HEK293T (cell line): ENCODE results near the gene KIAA1614.

Source experiments
- CTCF ChIA-PET: fragments of 350-600 bp; formaldehyde crosslinking; extraction: SDS; loops from one replicate; lab custom pipeline; 2021; ENCODE audit warnings: antibody characterized with exemption, inconsistent platforms; lab: Yijun Ruan, JAX
- POLR2A ChIA-PET: fragments of 350-600 bp; formaldehyde crosslinking; extraction: SDS; loops from one replicate; lab custom pipeline; 2020; ENCODE audit warnings: antibody characterized with exemption, inconsistent platforms; lab: Yijun Ruan, JAX
- DNase-seq: peaks from one replicate; pipeline ENCODE4 v3.0.0; 2012; ENCODE audit warnings: mixed read lengths; ENCODE audit errors: extremely low spot score
- ARNT ChIP-seq: fragments of 450-650 bp; IDR thresholded peaks from 2 replicates; pipeline ENCODE4 v1.6.1; 2017; ENCODE audit warnings: mild to moderate bottlenecking
- BHLHE40 ChIP-seq: fragments of 450-650 bp; IDR thresholded peaks from 2 replicates; pipeline ENCODE4 v1.6.1; 2016; ENCODE audit warnings: mild to moderate bottlenecking, moderate library complexity, borderline replicate concordance
- CTBP1 ChIP-seq: fragments of 450-650 bp; IDR thresholded peaks from 2 replicates; pipeline ENCODE4 v1.6.1; 2016; ENCODE audit warnings: borderline replicate concordance
- ELF4 ChIP-seq: fragments of 450-650 bp; IDR thresholded peaks from 2 replicates; pipeline ENCODE4 v1.6.1; 2017; ENCODE audit warnings: antibody characterized with exemption
- FOXA1 ChIP-seq: fragments of 450-650 bp; IDR thresholded peaks from 2 replicates; pipeline ENCODE4 v1.6.1; 2016; ENCODE audit warnings: mild to moderate bottlenecking
- FOXK2 ChIP-seq: fragments of 450-650 bp; IDR thresholded peaks from 2 replicates; pipeline ENCODE4 v1.6.1; 2016; ENCODE audit warnings: mild to moderate bottlenecking
- FOXM1 ChIP-seq: fragments of 450-650 bp; IDR thresholded peaks from 2 replicates; pipeline ENCODE4 v1.6.1; 2017; ENCODE audit warnings: mild to moderate bottlenecking, borderline replicate concordance
- HDGF ChIP-seq: fragments of 450-650 bp; IDR thresholded peaks from 2 replicates; pipeline ENCODE4 v1.6.1; 2017; ENCODE audit warnings: antibody characterized with exemption, borderline replicate concordance
- L3MBTL2 ChIP-seq: fragments of 450-650 bp; conservative IDR thresholded peaks from 2 replicates; pipeline ENCODE4 v1.6.1; 2016; ENCODE audit warnings: mild to moderate bottlenecking
- LEF1 ChIP-seq: fragments of 450-650 bp; IDR thresholded peaks from 2 replicates; pipeline ENCODE4 v1.6.1; 2017; ENCODE audit warnings: mild to moderate bottlenecking, borderline replicate concordance
- NFRKB ChIP-seq: fragments of 450-650 bp; IDR thresholded peaks from 2 replicates; pipeline ENCODE4 v1.6.1; 2016; ENCODE audit warnings: mild to moderate bottlenecking, moderate library complexity
- PKNOX1 ChIP-seq: fragments of 450-650 bp; IDR thresholded peaks from 2 replicates; pipeline ENCODE4 v1.6.1; 2016
- SP1 ChIP-seq: fragments of 450-650 bp; IDR thresholded peaks from 2 replicates; pipeline ENCODE4 v1.6.1; 2017
- SUZ12 ChIP-seq: fragments of 450-650 bp; IDR thresholded peaks from 2 replicates; pipeline ENCODE4 v1.6.1; 2016; ENCODE audit warnings: mild to moderate bottlenecking
- TARDBP ChIP-seq: fragments of 450-650 bp; IDR thresholded peaks from 2 replicates; pipeline ENCODE4 v1.6.1; 2016
- ZNF384 ChIP-seq: fragments of 450-650 bp; IDR thresholded peaks from 2 replicates; pipeline ENCODE4 v1.6.1; 2016

The KIAA1614 gene

GRCh38 chr1:180906511-180906910, 6.2 kb upstream of the KIAA1614 start:
- no peak for TF ChIP-seq FOXA1
- no peak for TF ChIP-seq L3MBTL2
- no peak for TF ChIP-seq ELF4
- no peak for TF ChIP-seq PKNOX1
- no peak for TF ChIP-seq ARNT
- TF ChIP-seq ZNF384, result no peak
- no peak for TF ChIP-seq HDGF
- no peak for TF ChIP-seq NFRKB
- TF ChIP-seq SP1, result no peak
- no peak for TF ChIP-seq BHLHE40
- TF ChIP-seq CTBP1, result no peak
- TF ChIP-seq SUZ12, result no peak
- no peak for TF ChIP-seq FOXK2
- no peak for TF ChIP-seq TARDBP

GRCh38 chr1:180907313-180908055, 5.2 kb upstream of the KIAA1614 start:
- DNase-seq, result no peak
- TF ChIP-seq FOXK2, result no peak
- TF ChIP-seq PKNOX1, result no peak
- no peak for TF ChIP-seq CTBP1
- TF ChIP-seq FOXA1, result no peak
- TF ChIP-seq BHLHE40, result no peak
- POLR2A ChIA-PET, result no interaction called here
- CTCF ChIA-PET, result no interaction called here

More at GRCh38 chr1:180906511-180906910, 6.2 kb upstream of the KIAA1614 start:
- no peak for DNase-seq
- CTCF ChIA-PET, result no interaction called here
- POLR2A ChIA-PET, result no interaction called here

- ChIA-PET POLR2A (no interaction called here), CTCF (no interaction called here)
- DNase-seq, result no peak
- TF ChIP-seq CTBP1 (no peak), FOXA1 (no peak), BHLHE40 (no peak), HDGF (no peak), ARNT (no peak), FOXM1 (no peak), TARDBP (no peak), L3MBTL2 (no peak), NFRKB (no peak), ZNF384 (no peak), ELF4 (no peak), LEF1 (no peak), FOXK2 (no peak), SUZ12 (no peak)
Measured at GRCh38 chr1:180908074-180908765, 4.5 kb upstream of the KIAA1614 start.

- no peak for TF ChIP-seq BHLHE40
- no peak for TF ChIP-seq ARNT
- no peak for TF ChIP-seq HDGF
- no peak for TF ChIP-seq PKNOX1
- no peak for TF ChIP-seq CTBP1
- no peak for TF ChIP-seq ELF4
- TF ChIP-seq ZNF384, result no peak
- TF ChIP-seq TARDBP, result no peak
- TF ChIP-seq FOXK2, result no peak
- TF ChIP-seq FOXA1, result no peak
- no peak for TF ChIP-seq FOXM1
- no peak for TF ChIP-seq SUZ12
- DNase-seq, result no peak
- POLR2A ChIA-PET, result no interaction called here
- CTCF ChIA-PET, result no interaction called here
Measured at GRCh38 chr1:180909005-180909414, 3.7 kb upstream of the KIAA1614 start.

GRCh38 chr1:180909462-180909976, 3.2 kb upstream of the KIAA1614 start:
- POLR2A ChIA-PET, result no interaction called here

More at GRCh38 chr1:180909462-180909976, 3.2 kb upstream of the KIAA1614 start:
- no peak for DNase-seq
- no peak for TF ChIP-seq HDGF
- TF ChIP-seq CTBP1, result no peak
- no peak for TF ChIP-seq TARDBP
- TF ChIP-seq SUZ12, result no peak
- no peak for TF ChIP-seq NFRKB
- TF ChIP-seq PKNOX1, result no peak
- no peak for TF ChIP-seq LEF1
- no peak for TF ChIP-seq FOXA1
- TF ChIP-seq L3MBTL2, result no peak
- no peak for TF ChIP-seq ELF4
- no peak for TF ChIP-seq ARNT
- TF ChIP-seq BHLHE40, result no peak
- CTCF ChIA-PET, result interaction anchor here (0.6 kb wide), 1 partner anchor 1772 kb away, joined by 4 read pairs; no protein-coding TSS in a partner anchor
